SKM-1 (cell line): ENCODE measurements around the gene BOC.

ENCODE experiments used
- DNase-seq: peaks from one replicate; lab custom pipeline; 2025; ENCODE audit not compliant: unreplicated experiment; lab: John Stamatoyannopoulos, UW

The BOC gene

DNA sequence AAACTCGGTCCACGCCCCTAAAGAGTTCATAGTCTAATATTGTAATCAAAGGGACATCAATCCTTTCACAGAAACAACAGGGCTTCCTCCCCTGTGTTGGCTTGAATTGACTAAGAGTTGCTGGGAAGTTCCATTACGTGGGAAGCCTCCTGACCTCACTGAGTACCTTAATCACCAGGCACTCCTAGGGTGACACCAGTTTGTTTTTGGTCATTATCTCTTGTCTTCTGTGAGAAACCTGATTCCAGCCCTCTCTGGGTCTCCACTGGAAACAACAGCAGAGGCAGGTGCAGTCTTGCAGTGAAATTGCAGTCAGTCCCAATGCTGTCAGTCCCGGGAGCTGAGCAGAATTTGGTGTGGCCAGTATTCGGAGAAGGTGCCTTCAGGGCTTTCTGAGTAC is 55.4 kb downstream of the BOC start:
- DNase-seq: no peak

DNA sequence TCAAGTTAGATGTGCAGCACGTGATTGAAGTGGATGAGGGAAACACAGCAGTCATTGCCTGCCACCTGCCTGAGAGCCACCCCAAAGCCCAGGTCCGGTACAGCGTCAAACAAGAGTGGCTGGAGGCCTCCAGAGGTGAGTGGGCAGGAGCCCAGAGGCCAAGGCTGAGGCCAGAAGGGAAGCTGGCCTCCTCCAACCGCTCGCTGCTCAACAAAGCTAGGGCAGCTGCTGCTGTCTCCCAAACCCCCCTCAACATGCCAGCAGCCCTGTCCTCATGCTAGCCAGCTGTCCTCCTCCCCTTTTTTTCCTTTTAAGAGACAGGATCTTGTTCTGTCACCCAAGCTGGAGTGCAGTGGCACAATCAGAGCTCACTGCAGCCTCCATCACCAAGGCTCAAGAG is 57.0 kb downstream of the BOC start:
- DNase-seq: no peak

DNA sequence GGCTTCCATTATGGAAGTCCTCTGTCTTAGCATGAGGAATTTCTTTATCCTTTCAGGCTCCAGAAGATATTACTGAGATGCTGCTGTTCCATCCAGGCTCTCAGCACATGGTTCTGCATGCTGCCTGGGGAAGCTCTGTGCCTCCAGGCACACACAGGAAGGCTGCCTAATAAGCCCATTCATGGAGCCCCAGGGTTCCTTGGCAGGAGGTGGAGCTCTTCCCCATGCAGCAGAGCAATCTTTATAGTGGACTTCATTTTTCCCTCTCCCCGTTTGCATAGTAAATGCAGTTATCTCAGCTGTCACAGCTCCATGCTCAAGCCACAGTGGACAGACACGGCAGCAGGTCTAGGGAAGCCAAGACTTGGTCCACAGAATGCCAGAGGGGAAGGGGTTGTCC is 57.6 kb downstream of the BOC start:
- DNase-seq: no peak

DNA sequence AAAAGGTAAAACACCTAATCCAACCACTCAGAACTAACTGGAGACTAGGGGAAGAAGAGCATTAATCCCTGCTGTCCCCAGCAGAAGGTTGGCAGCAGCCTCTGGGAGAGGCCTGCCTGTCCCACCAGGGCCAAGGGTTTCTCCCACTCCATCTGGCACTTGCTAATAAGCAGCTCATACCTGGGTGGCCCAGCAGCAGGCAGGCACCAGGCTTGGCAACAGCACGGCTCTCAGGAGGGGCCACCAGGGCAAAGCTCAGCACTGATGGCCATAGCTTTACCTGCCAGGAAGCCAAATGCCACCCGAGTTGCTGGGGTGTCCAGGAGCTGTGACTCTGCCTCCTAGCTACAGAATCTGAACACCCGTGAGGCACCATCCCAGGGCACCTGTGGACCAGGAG is 58.3 kb downstream of the BOC start:
- DNase-seq: no peak

DNA sequence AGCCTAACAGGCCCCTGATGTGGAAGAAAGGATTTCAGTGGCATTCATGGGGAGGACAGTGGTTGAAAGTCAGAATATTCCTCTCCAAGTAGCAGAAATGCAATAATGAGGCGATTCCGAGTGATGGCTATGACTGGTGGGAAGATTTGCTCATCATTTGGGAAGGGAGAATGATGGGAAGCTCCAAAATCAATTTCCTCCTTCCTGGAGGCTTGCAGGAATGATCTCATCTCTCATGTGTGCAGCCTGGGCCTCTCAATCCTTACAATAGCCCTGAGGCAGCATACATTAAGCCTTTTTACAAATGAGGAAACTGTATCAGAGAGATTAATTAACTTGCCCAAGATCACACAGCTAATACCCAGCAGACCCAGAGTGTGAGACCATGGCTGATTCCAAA is 58.7 kb downstream of the BOC start:
- DNase-seq: no peak

DNA sequence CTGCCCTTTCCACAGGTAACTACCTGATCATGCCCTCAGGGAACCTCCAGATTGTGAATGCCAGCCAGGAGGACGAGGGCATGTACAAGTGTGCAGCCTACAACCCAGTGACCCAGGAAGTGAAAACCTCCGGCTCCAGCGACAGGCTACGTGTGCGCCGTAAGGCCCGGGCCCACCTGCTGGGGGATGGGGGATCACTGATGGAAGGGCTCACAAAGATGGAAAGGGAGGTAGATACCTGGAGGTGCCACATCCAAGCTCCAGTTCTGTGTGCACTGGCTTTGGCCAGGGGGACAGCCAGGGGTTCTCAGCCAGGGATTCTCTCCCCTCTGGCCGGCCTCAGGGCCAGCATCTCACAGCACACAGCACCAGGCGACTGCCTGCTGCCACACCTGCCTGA is 59.4 kb downstream of the BOC start:
- no peak for DNase-seq

DNA sequence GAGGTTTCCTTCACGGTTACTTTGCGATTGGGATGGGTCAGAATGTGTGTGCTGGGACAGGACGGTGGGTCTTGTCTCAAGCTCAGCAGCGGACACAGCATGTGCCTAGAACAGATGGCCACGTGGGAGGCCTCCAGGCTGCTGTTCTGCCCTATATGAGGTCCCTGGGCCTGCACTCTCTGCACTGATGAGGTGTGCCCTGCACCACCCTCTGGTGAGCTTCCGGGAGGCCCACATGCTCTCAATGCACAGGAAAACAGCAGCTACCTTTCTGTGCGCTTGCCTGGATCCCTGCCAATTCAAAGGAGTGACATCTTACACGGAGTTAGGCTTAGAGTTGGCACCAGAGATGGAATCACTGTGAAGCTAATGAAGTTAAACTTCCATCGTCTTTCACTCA is 59.8 kb downstream of the BOC start:
- DNase-seq: no peak

DNA sequence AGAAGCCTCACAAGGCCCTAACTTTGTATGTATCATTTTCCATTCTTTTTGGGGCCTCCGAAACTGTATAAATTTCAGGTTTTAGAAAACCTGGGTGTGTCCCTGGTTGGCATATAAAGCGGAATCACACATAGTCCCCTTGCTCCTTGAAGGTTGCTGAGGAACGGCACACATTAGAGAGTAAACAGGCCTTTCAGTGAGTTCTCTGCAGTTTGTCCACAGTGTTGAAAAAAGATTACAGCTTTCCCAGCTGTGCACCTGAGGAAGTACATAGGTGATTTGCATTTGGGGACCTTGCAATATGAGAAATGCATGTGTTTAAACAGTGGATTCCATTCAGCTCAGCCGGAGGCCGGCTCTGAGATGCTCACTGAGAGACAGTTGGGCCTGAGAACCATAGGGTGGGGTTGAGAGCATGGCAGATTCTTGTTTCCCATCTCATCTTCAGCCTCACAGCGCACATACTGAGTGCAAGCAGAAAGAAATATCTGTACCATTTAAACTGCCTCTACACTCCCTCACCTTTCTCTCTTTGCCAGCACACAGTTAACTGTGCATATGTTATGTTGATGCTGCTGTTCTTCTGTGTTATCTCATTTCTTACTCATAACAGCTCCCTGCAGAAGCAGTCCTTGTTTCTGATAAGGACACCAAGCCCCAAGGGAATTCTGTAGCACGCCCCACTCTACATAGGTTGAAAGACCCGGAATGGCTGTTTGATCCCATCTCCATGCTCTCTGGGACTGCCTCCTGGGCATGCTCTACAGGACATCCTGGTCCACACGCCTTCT is 60.4 kb downstream of the BOC start:
- no peak for DNase-seq

DNA sequence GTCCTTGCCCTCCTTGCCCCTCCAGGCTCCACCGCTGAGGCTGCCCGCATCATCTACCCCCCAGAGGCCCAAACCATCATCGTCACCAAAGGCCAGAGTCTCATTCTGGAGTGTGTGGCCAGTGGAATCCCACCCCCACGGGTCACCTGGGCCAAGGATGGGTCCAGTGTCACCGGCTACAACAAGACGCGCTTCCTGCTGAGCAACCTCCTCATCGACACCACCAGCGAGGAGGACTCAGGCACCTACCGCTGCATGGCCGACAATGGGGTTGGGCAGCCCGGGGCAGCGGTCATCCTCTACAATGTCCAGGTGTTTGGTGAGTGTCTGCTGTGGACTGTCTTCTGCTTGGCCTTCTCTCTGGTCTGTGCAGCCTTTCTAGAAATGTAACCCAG is 61.0 kb downstream of the BOC start:
- no peak for DNase-seq

DNA sequence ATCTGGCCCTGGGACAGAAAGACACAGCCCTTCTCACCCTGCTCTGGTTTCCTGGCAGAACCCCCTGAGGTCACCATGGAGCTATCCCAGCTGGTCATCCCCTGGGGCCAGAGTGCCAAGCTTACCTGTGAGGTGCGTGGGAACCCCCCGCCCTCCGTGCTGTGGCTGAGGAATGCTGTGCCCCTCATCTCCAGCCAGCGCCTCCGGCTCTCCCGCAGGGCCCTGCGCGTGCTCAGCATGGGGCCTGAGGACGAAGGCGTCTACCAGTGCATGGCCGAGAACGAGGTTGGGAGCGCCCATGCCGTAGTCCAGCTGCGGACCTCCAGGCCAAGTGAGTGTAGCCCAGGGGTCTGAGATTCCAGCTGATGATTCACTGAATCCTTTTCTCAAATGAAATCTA is 61.7 kb downstream of the BOC start:
- DNase-seq: no peak

DNA sequence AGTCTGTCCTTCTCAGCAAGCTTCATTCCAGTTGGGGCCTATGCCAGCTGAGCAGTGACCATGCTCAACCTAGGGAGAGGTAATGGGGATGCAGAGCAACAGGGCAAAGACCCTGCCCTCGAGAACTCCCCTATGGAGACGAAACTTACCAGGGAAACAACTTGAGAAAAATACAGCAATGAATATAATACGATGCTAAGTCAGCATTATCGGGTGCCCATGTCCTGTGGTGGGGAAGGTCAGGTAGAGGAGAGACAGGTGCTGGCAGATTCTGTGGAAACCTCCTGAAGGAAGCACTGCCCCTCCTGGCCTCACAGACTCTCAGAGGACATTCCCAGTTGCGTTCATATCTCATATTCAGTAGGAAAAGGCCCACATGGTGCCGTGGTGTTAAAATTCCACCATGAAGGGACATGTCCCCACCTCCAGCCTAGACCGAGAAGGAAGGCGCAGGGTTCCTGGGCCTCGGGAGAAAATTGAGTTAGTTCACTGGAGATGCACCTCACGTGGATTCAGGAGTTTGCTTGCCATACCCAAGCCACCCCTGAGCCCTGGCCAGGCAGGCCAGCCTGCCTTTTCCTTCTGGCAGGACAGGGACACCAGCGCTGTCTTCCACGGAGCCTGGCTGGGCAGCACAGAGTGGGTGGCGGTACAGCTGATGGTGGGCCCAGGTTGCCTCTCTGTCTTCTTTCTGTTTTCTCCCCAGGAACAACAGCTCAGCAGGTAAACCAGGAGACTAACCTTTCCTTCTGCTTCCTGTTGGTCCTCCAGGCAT is 62.4 kb downstream of the BOC start:
- no peak for DNase-seq

DNA sequence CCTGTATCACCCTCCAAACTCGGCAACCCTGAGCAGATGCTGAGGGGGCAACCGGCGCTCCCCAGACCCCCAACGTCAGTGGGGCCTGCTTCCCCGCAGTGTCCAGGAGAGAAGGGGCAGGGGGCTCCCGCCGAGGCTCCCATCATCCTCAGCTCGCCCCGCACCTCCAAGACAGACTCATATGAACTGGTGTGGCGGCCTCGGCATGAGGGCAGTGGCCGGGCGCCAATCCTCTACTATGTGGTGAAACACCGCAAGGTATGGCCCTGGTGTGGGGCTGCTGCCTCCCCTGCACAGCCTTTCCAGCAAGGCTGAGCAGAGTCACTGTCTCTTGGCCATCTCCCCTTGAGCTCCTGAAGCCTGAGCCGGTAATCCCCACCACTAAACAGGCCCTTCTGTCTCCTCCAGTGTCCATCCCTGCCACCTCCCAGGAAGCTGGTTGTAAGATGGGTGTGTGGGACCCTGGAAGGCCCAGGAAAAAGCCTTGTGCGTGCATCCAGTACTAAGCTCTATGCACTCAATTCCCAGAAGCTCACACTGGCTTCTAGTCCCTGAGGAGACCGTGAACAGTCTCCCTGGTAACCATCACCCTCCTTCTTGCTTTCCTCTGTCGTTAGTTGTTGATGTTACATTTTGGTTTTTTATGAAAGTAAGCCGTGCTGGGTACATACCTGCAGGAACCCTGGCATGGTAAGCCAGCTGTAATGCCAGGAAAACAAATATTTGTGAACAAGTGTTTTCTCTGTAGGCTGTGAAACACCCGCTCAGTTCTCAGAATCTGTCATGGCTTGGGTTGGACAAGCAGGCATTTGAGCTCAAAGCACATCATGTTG is 63.3 kb downstream of the BOC start:
- no peak for DNase-seq

DNA sequence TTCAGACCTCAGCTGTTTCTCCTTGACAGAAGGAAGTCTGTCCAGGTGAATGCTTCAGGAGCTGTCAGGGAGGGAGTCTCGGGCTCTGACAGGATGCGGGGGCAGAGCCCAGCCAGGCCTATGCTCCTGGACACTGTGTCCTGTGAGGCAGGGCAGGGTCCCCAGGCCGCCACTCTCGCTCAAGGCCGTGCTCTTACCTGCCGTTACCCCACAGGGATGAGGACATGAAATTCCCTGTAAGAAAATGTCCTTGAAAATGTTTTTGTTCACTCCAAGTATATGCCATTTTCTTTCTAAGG is 63.9 kb downstream of the BOC start:
- DNase-seq: no peak

DNA sequence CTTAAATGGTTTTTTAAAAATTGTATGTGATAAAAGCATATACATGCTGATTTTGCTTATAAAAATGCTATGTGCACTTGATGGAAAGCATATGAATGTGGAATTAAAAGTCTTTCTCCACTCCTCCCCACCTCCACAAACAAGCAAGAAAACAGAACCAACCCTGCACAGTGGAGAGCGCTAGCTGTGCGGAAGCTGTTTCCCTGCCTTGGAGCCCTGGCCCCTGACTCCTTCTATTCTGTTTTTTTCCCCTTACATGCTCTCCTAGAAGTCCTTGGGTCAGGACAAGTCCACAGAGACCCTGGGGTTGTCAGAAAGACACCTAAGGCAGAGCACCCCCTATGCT is 64.2 kb downstream of the BOC start:
- no peak for DNase-seq

DNA sequence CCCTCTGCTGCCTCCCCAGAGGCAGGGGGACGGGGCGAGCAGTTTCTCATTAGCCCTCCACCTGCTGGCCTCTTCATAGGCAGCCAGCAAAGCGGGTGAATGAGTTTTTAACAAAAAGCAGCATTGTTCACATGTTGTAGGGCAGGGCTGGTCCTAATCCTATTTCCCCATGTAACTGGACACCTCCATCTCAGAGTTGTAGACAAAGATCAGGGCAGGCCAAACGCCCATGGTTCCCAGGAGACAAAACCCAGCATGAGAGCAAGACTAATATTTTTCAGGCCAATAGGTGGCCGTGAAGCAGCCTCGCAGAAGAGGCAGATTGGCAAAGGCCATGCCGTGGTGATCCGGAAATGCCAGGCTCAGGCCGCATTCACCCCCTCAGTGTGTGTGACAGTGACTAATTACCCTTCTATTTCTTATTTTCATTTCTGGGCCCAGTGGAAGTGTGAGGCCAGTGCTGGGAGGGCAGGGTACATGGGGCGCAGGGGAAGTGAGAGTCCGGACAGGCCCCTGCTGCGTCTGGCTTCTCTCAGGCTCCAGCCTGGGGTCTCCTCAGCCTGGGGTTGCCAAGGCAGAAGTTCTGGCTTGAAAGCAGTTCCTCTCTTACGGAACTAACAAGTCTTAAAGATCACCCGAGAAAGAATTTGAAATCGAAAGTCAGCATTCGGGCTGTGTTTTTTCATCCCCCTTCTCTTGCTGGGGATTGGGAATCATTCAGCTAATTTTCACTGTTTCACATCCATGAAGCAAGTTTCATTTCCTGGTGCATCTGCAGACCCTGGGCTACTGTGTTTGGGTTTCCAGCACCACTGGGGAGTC is 64.8 kb downstream of the BOC start:
- no peak for DNase-seq

DNA sequence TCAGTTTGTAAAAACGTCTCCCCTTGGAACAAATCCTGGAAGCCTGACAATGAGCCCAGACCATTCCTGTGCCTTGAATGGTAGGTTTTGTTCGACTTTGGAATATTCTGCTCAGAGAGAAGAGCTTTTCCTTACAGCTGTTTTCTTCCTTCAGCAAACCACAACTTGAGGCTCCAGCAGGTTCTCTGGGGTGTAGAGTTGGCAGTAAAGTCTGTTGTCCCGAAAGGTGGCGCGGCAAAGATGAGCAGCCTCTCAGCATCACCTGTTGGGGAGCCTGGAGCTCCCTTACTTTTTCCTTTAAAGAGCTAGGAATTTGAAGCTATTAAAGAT is 65.4 kb downstream of the BOC start:
- no peak for DNase-seq

DNA sequence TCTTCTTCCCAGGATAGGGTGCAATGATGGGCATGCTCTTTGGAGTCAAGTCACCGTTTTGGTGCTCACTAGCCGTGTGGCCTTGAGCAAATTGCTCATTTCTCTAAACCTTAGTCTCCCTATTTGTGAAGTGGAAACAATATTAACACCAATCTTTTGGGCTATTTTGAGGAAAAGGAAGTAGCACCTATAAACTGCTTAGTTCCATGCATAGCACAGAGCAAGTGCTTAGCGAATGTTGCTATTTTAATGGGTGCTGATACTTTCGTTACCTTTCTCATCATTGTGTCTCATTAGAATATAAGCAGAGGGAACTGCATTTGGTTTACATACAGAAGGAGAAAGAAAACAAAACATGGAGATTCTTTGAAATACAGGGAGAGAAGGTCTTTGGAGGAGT is 66.1 kb downstream of the BOC start:
- no peak for DNase-seq

DNA sequence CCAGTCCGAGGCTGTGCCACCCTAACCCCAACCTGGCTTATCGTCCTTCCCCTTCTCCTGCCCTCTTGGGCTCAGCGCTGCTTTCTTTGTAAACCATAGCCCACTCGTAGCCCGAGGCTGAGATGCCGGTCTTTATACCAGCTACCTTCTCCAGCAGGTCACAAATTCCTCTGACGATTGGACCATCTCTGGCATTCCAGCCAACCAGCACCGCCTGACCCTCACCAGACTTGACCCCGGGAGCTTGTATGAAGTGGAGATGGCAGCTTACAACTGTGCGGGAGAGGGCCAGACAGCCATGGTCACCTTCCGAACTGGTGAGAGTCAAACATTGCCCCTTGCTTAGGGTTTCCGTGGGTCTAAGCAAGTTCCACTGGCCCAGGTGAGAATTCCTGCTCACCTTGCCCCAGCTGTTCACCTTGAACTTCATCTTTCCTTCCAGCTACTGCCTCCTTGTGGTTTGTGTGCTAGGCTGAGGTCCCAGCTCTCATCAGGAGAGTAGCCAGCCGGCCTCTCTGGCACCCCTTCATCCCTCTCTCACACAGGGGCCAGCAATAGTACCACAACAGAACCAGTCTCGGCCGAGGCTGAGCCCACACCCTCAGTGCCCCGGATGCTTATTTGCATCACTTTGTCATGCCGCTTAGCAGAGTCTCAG is 66.7 kb downstream of the BOC start:
- no peak for DNase-seq

DNA sequence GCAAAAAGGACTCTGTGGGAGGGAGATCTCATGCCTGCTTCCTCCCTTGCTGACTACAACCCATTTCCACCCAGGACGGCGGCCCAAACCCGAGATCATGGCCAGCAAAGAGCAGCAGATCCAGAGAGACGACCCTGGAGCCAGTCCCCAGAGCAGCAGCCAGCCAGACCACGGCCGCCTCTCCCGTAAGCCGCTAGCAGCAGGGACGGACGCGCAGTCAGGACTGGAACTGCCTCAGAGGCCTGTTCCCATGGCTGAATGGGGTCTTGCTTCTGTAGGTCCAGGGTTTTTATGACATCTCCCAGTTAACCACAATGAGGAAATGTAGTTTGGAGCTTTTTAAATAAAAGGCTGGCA is 67.2 kb downstream of the BOC start:
- no peak for DNase-seq

DNA sequence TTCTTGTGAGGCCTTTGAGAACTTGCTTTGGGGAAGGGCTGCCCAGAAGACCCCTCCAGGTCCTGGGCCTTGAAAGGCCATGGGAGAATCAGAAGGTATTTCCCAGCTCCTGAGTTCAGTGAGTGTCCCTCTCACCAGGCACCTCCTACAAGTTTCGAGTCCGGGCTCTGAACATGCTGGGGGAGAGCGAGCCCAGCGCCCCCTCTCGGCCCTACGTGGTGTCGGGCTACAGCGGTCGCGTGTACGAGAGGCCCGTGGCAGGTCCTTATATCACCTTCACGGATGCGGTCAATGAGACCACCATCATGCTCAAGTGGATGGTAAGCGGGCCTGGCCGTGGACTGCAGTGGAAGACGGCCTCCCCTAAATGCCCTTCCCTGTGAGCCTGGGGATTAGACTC is 68.3 kb downstream of the BOC start:
- DNase-seq: no peak

DNA sequence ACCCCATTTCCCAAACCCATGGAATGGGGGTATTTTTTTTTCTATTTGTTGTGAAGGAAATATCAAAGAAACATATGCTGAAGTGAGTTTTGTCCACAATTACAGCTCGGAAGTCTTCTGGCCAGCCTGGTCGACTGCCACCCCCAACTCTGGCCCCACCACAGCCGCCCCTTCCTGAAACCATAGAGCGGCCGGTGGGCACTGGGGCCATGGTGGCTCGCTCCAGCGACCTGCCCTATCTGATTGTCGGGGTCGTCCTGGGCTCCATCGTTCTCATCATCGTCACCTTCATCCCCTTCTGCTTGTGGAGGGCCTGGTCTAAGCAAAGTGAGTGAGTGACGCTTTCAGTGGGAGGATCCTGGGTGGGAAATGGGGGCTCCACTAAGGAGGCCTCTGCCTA is 71.9 kb downstream of the BOC start:
- no peak for DNase-seq
